GM23338 (cell line): ENCODE results near the gene TMEM147. TPM values are rescaled to one million over a fixed set of nuclear protein-coding genes. Genes with fewer than 3 reads are reported as not detected.

Experiments used
- ATAC-seq: fragments of 200-7000 bp; cut with Tn5 transposase; 3 replicates; pipeline ENCODE4 v1.9.1; 2020
- DNase-seq: peaks from one replicate; pipeline ENCODE4 v3.0.0-alpha.2; 2015; ENCODE audit warnings: low spot score
- H2AFZ ChIP-seq: fragments of 200-600 bp; sonication (generic); 2 replicates; pipeline ENCODE4 v1.8.0; 2016; ENCODE audit warnings: antibody characterized with exemption, mild to moderate bottlenecking, moderate library complexity
- H3F3A ChIP-seq: fragments of 200-600 bp; sonication (generic); replicated peaks from 2 replicates; pipeline ENCODE4 v1.8.0; 2017; ENCODE audit warnings: antibody characterized with exemption, mixed run types, low read depth
- H3K27ac ChIP-seq: fragments of 200-600 bp; sonication (generic); 2 replicates; pipeline ENCODE4 v1.6.1; 2016; ENCODE audit warnings: low read depth
- H3K27me3 ChIP-seq: fragments of 200-600 bp; sonication (generic); 2 replicates; pipeline ENCODE4 v1.8.0; 2016; ENCODE audit warnings: mild to moderate bottlenecking, mixed run types, moderate library complexity; ENCODE audit not compliant: insufficient read depth
- H3K36me3 ChIP-seq: fragments of 200-600 bp; sonication (generic); 2 replicates; pipeline ENCODE4 v1.8.0; 2016; ENCODE audit warnings: mild to moderate bottlenecking; ENCODE audit not compliant: insufficient read depth
- H3K4me1 ChIP-seq: fragments of 200-600 bp; sonication (generic); 2 replicates; pipeline ENCODE4 v1.8.0; 2016; ENCODE audit warnings: mild to moderate bottlenecking, moderate library complexity; ENCODE audit not compliant: insufficient read depth
- H3K4me2 ChIP-seq: fragments of 200-600 bp; sonication (generic); 2 replicates; pipeline ENCODE4 v1.7.1; 2017; ENCODE audit warnings: mixed run types
- H3K4me3 ChIP-seq: fragments of 200-600 bp; sonication (generic); 2 replicates; pipeline ENCODE4 v1.6.1; 2016; ENCODE audit warnings: mixed run types
- H3K79me2 ChIP-seq: fragments of 200-600 bp; sonication (generic); replicated peaks from 2 replicates; pipeline ENCODE4 v1.8.0; 2017; ENCODE audit warnings: mild to moderate bottlenecking; ENCODE audit not compliant: insufficient read depth
- H3K9me2 ChIP-seq: fragments of 200-600 bp; sonication (generic); 2 replicates; pipeline ENCODE4 v1.8.0; 2017; ENCODE audit not compliant: insufficient read depth
- H4K20me1 ChIP-seq: fragments of 200-600 bp; sonication (generic); replicated peaks from 2 replicates; pipeline ENCODE4 v1.8.0; 2017; ENCODE audit warnings: mild to moderate bottlenecking; ENCODE audit not compliant: insufficient read depth
- H3K27ac Mint-ChIP-seq: 2 replicates; pipeline ENCODE4 v1.8.0; 2020; ENCODE audit warnings: inconsistent platforms, mild to moderate bottlenecking, moderate library complexity, mixed read lengths
- H3K27me3 Mint-ChIP-seq: 3 replicates; pipeline ENCODE4 v1.8.0; 2022; ENCODE audit warnings: low read depth, mild to moderate bottlenecking, moderate library complexity, mixed read lengths, inconsistent platforms; ENCODE audit not compliant: insufficient read depth, poor library complexity
- H3K36me3 Mint-ChIP-seq: 3 replicates; pipeline ENCODE4 v1.8.0; 2021; ENCODE audit warnings: low read depth, mild to moderate bottlenecking, inconsistent platforms, moderate library complexity, mixed read lengths
- H3K4me1 Mint-ChIP-seq: 3 replicates; pipeline ENCODE4 v1.8.0; 2020; ENCODE audit warnings: mild to moderate bottlenecking, inconsistent platforms, mixed read lengths
- H3K4me3 Mint-ChIP-seq: 3 replicates; pipeline ENCODE4 v1.8.0; 2021; ENCODE audit warnings: moderate library complexity, mild to moderate bottlenecking, inconsistent platforms, mixed read lengths
- H3K9me3 Mint-ChIP-seq: 3 replicates; pipeline ENCODE4 v1.8.0; 2020; ENCODE audit warnings: moderate library complexity, mild to moderate bottlenecking, inconsistent platforms, mixed read lengths
- CREB1 ChIP-seq: fragments of 250-450 bp; sonication (Bioruptor Pico); IDR thresholded peaks from 2 replicates; pipeline ENCODE4 v1.5.0; 2020; ENCODE audit warnings: low read depth, mild to moderate bottlenecking, moderate library complexity
- EZH2 ChIP-seq: fragments of 200-600 bp; sonication (generic); IDR thresholded peaks from one replicate; pipeline ENCODE4 v1.8.0; 2017; ENCODE audit warnings: antibody characterized with exemption, mild to moderate bottlenecking, low read depth; ENCODE audit not compliant: unreplicated experiment
- EZH2phosphoT487 ChIP-seq: fragments of 200-600 bp; sonication (generic); IDR thresholded peaks from one replicate; pipeline ENCODE4 v1.8.1; 2018; ENCODE audit warnings: antibody characterized with exemption; ENCODE audit not compliant: unreplicated experiment
- JUNB ChIP-seq: IDR thresholded peaks from one replicate; pipeline ENCODE4 v1.6.1; 2016; ENCODE audit warnings: antibody characterized with exemption; ENCODE audit not compliant: unreplicated experiment
- NANOG ChIP-seq: IDR thresholded peaks from 2 replicates; pipeline ENCODE4 v1.6.1; 2016; ENCODE audit warnings: antibody characterized with exemption, borderline replicate concordance
- POLR2AphosphoS5 ChIP-seq: IDR thresholded peaks from 2 replicates; pipeline ENCODE4 v1.6.1; 2016; ENCODE audit warnings: antibody characterized with exemption, low read depth
- STAT1 ChIP-seq: IDR thresholded peaks from one replicate; pipeline ENCODE4 v1.6.1; 2016; ENCODE audit warnings: antibody characterized with exemption; ENCODE audit not compliant: unreplicated experiment
- ZNF114 ChIP-seq: fragments of 250-450 bp; sonication (Bioruptor Pico); IDR thresholded peaks from 2 replicates; pipeline ENCODE4 v1.5.0; 2020; ENCODE audit warnings: mild to moderate bottlenecking, moderate library complexity
- ZNF331 ChIP-seq: fragments of 250-450 bp; sonication (Bioruptor Pico); IDR thresholded peaks from 2 replicates; pipeline ENCODE4 v1.5.0; 2020; ENCODE audit warnings: low read depth, mild to moderate bottlenecking, moderate library complexity
- polyA plus RNA-seq: library from polyadenylated mRNA; unstranded; fragments of >200 nt; fragmentation: Nextera tagmentation; extraction: Ambion mirVana; gene quantifications from 2 replicates; pipeline ENCODE4 v1.2.1, GENCODE V29; 2016
- total RNA-seq: library from RNA; depleted of rRNA; stranded (reverse); fragments of >200 nt; shearing (Covaris generic); gene quantifications from 2 replicates; pipeline ENCODE4 v1.2.3, GENCODE V29; 2014
- TF ChIP-seq, protein P1 (sequence below): IDR thresholded peaks from one replicate; pipeline ENCODE4 v1.6.1; 2018; ENCODE audit warnings: antibody characterized with exemption; ENCODE audit not compliant: unreplicated experiment
- TF ChIP-seq, protein P2 (sequence below): fragments of 250-450 bp; sonication (Bioruptor Pico); IDR thresholded peaks from 2 replicates; pipeline ENCODE4 v1.5.0; 2020; ENCODE audit warnings: mild to moderate bottlenecking, moderate library complexity
- TF ChIP-seq, protein P3 (sequence below): IDR thresholded peaks from 2 replicates; pipeline ENCODE4 v1.6.1; 2016; ENCODE audit warnings: antibody characterized with exemption
- TF ChIP-seq, protein P4 (sequence below), 2 experiments: fragments of 200-600 bp in 1 of 2; sonication (generic) in 1 of 2; conservative IDR thresholded peaks; 2 replicates each; pipeline versions ENCODE4 v1.5.1 to v1.6.1; 2016 to 2017; ENCODE audit warnings: antibody characterized with exemption in 2 of 2, low read depth in 2 of 2, mild to moderate bottlenecking in 2 of 2, moderate library complexity in 1 of 2

TMEM147 gene
- total and polyA plus RNA-seq, 2 experiments from 2014 or later: 164 to 272 TPM

DNA sequence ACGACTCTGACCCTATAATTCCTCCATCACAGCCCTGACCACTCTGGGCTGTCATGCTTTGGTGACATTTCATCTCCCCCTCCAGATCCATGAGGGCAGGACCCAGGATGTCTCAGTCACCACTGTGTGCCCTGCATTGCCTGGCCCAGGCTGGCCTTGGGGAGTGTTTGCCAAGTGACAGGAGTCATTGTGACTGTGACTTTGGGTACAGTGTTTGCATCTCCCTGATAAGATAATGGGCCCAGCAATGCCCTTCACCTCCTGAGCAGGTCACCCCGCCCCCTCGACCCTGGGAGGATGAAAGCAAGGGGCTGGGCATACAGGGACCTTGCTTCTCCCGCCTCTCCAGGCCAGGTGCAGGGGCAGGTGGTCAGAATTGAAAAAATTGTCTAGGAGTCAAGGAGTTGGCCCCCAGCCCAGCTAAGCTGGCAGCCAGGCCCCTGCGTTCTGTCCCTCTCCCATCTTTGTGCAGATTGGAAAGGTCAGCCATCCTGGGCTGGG is 23.9 kb downstream of the TMEM147 start:
- no peaks in the 10 kb centered on the region for H3K79me2 ChIP-seq

More for the DNA sequence above, 23.9 kb downstream of the TMEM147 start:
- Histone ChIP-seq H3K36me3 (no peaks in the 10 kb centered on the region), H4K20me1 (no peaks in the 10 kb centered on the region), H3K4me2 (no peak overlapping the region), H3K4me1 (no peaks in the 10 kb centered on the region), H3K4me3 (no peak overlapping the region), H3K27ac (no peak overlapping the region), H3F3A (no peaks in the 10 kb centered on the region), H3K27me3 (no peaks in the 10 kb centered on the region), H2AFZ (no peak overlapping the region), H3K9me2 (no peaks in the 10 kb centered on the region)
- no peak; the same call in 1 of the 3 replicates for ATAC-seq
- no peak overlapping the region for H3K27ac Mint-ChIP-seq
- no peak overlapping the region for H3K4me3 Mint-ChIP-seq
- H3K36me3 Mint-ChIP-seq: no peaks in the 10 kb centered on the region
- no peaks in the 10 kb centered on the region for H3K27me3 Mint-ChIP-seq
- no peak for TF ChIP-seq EZH2phosphoT487
- TF ChIP-seq NANOG: no peak
- TF ChIP-seq ZNF331 (CRISPR knock-in tag): no peak
- TF ChIP-seq ZNF114: no peak
- no peak for TF ChIP-seq CREB1
- no peak for TF ChIP-seq STAT1
- TF ChIP-seq EZH2: no peak
- TF ChIP-seq, protein P1, sequence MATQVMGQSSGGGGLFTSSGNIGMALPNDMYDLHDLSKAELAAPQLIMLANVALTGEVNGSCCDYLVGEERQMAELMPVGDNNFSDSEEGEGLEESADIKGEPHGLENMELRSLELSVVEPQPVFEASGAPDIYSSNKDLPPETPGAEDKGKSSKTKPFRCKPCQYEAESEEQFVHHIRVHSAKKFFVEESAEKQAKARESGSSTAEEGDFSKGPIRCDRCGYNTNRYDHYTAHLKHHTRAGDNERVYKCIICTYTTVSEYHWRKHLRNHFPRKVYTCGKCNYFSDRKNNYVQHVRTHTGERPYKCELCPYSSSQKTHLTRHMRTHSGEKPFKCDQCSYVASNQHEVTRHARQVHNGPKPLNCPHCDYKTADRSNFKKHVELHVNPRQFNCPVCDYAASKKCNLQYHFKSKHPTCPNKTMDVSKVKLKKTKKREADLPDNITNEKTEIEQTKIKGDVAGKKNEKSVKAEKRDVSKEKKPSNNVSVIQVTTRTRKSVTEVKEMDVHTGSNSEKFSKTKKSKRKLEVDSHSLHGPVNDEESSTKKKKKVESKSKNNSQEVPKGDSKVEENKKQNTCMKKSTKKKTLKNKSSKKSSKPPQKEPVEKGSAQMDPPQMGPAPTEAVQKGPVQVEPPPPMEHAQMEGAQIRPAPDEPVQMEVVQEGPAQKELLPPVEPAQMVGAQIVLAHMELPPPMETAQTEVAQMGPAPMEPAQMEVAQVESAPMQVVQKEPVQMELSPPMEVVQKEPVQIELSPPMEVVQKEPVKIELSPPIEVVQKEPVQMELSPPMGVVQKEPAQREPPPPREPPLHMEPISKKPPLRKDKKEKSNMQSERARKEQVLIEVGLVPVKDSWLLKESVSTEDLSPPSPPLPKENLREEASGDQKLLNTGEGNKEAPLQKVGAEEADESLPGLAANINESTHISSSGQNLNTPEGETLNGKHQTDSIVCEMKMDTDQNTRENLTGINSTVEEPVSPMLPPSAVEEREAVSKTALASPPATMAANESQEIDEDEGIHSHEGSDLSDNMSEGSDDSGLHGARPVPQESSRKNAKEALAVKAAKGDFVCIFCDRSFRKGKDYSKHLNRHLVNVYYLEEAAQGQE: no peak
- TF ChIP-seq, protein P2, sequence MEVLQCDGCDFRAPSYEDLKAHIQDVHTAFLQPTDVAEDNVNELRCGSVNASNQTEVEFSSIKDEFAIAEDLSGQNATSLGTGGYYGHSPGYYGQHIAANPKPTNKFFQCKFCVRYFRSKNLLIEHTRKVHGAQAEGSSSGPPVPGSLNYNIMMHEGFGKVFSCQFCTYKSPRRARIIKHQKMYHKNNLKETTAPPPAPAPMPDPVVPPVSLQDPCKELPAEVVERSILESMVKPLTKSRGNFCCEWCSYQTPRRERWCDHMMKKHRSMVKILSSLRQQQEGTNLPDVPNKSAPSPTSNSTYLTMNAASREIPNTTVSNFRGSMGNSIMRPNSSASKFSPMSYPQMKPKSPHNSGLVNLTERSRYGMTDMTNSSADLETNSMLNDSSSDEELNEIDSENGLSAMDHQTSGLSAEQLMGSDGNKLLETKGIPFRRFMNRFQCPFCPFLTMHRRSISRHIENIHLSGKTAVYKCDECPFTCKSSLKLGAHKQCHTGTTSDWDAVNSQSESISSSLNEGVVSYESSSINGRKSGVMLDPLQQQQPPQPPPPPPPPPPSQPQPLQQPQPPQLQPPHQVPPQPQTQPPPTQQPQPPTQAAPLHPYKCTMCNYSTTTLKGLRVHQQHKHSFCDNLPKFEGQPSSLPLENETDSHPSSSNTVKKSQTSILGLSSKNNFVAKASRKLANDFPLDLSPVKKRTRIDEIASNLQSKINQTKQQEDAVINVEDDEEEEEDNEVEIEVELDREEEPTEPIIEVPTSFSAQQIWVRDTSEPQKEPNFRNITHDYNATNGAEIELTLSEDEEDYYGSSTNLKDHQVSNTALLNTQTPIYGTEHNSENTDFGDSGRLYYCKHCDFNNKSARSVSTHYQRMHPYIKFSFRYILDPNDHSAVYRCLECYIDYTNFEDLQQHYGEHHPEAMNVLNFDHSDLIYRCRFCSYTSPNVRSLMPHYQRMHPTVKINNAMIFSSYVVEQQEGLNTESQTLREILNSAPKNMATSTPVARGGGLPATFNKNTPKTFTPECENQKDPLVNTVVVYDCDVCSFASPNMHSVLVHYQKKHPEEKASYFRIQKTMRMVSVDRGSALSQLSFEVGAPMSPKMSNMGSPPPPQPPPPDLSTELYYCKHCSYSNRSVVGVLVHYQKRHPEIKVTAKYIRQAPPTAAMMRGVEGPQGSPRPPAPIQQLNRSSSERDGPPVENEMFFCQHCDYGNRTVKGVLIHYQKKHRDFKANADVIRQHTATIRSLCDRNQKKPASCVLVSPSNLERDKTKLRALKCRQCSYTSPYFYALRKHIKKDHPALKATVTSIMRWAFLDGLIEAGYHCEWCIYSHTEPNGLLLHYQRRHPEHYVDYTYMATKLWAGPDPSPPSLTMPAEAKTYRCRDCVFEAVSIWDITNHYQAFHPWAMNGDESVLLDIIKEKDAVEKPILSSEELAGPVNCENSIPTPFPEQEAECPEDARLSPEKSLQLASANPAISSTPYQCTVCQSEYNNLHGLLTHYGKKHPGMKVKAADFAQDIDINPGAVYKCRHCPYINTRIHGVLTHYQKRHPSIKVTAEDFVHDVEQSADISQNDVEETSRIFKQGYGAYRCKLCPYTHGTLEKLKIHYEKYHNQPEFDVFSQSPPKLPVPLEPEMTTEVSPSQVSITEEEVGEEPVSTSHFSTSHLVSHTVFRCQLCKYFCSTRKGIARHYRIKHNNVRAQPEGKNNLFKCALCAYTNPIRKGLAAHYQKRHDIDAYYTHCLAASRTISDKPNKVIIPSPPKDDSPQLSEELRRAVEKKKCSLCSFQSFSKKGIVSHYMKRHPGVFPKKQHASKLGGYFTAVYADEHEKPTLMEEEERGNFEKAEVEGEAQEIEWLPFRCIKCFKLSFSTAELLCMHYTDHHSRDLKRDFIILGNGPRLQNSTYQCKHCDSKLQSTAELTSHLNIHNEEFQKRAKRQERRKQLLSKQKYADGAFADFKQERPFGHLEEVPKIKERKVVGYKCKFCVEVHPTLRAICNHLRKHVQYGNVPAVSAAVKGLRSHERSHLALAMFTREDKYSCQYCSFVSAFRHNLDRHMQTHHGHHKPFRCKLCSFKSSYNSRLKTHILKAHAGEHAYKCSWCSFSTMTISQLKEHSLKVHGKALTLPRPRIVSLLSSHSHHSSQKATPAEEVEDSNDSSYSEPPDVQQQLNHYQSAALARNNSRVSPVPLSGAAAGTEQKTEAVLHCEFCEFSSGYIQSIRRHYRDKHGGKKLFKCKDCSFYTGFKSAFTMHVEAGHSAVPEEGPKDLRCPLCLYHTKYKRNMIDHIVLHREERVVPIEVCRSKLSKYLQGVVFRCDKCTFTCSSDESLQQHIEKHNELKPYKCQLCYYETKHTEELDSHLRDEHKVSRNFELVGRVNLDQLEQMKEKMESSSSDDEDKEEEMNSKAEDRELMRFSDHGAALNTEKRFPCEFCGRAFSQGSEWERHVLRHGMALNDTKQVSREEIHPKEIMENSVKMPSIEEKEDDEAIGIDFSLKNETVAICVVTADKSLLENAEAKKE (CRISPR knock-in tag): no peak
- no peak for TF ChIP-seq JUNB
- TF ChIP-seq, protein P3, sequence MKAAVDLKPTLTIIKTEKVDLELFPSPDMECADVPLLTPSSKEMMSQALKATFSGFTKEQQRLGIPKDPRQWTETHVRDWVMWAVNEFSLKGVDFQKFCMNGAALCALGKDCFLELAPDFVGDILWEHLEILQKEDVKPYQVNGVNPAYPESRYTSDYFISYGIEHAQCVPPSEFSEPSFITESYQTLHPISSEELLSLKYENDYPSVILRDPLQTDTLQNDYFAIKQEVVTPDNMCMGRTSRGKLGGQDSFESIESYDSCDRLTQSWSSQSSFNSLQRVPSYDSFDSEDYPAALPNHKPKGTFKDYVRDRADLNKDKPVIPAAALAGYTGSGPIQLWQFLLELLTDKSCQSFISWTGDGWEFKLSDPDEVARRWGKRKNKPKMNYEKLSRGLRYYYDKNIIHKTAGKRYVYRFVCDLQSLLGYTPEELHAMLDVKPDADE: no peak
- no peak for TF ChIP-seq POLR2AphosphoS5
- TF ChIP-seq, protein P4, sequence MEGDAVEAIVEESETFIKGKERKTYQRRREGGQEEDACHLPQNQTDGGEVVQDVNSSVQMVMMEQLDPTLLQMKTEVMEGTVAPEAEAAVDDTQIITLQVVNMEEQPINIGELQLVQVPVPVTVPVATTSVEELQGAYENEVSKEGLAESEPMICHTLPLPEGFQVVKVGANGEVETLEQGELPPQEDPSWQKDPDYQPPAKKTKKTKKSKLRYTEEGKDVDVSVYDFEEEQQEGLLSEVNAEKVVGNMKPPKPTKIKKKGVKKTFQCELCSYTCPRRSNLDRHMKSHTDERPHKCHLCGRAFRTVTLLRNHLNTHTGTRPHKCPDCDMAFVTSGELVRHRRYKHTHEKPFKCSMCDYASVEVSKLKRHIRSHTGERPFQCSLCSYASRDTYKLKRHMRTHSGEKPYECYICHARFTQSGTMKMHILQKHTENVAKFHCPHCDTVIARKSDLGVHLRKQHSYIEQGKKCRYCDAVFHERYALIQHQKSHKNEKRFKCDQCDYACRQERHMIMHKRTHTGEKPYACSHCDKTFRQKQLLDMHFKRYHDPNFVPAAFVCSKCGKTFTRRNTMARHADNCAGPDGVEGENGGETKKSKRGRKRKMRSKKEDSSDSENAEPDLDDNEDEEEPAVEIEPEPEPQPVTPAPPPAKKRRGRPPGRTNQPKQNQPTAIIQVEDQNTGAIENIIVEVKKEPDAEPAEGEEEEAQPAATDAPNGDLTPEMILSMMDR (conservative IDR thresholded peaks at IDR 0.05; ENCODE audit: low read depth in 2 of 2): no peak
- no peaks in the 10 kb centered on the region; the same call in 2 of the 3 replicates for H3K9me3 Mint-ChIP-seq
- H3K4me1 Mint-ChIP-seq: peaks cover 12% of the 10 kb centered on the region; the same call in 2 of the 3 replicates
- no peak for DNase-seq
